Measurements from ENCODE around the gene ADCY2.

DNA sequence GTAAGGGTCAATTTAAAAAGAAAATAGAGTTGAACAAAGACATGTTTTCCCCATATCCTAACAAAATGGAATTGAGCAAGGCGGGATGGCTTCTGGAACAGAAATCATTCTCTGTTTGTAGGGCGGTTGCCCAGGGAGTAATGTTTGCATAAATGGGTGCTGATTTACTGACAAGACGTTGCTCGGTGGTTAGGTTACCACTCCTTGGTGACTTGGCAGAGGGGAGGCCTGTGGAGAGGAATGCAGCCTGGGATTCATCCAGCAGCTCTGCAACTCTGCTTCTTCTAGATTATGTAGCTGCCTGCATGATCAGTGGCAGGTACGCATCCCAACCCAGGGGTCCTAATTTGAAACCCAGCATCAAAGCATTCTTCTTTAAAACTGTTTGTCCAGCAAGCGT is 254.8 kb downstream of the ADCY2 start:
- TF ChIP-seq CTCF (IDR thresholded peaks at IDR 0.05), result no peak
- no peak for TF ChIP-seq POLR2A (IDR thresholded peaks at IDR 0.05)

All from esophagus squamous epithelium (tissue), 4 donors.